Effector CD8-positive, alpha-beta T cell (primary cell): ENCODE measurements around the gene EDN1.
"Not testable (repeated sequence)": the region's sequence is repeated elsewhere in the genome, so short reads cannot be mapped to it uniquely, and the experiment has no call there.

ENCODE experiments used
- DNase-seq: peaks from one replicate; lab custom pipeline; 2025; lab: John Stamatoyannopoulos, UW

The EDN1 gene

DNA sequence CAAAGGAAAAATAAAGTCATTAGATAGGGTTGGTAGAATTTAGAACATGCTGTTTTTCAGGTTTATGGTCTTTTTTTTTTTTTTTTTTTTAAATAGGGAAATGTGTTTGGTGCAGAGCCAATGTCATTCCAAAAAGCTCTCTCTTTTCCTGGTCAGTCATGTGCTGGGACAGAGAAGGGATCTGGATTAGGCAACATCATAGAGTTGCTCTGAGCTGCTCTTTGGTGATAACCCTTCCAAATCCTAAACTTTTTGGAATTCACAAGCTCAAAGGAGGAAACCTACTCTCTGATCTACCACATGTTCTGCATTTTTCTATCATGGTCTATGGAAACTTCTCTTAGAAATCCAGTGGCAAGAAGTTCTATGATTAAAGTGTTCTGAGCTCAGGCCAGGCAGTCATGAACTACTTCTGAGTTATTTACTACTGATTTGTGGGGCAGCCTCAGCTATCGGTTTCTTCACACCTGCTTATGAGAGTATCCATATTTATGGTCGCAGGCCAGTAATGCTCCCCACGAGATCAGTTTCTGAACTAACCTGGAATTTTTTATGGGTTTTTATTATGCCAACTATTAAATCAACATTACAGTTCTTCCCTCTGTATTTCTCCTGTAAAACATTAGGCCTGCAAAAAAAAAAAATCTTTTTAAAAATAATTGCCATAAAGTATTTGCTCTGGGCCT lies 4.8 kb downstream of the EDN1 start:
- DNase-seq: no peak

DNA sequence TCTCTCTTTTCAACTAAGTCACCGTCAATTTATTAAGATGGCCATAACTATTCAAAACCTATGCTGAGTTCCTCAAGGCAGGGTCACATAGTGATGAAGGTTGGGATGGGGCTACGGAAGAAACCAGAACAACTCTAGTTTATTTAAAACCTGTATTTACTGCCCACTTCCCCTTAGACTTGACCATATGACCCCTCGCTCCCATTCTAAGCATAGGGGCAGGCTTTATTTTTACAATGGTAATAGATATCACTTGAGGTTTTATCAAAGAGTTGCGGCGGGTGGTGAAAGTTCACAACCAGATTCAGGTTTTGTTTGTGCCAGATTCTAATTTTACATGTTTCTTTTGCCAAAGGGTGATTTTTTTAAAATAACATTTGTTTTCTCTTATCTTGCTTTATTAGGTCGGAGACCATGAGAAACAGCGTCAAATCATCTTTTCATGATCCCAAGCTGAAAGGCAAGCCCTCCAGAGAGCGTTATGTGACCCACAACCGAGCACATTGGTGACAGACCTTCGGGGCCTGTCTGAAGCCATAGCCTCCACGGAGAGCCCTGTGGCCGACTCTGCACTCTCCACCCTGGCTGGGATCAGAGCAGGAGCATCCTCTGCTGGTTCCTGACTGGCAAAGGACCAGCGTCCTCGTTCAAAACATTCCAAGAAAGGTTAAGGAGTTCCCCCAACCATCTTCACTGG lies 5.5 kb downstream of the EDN1 start:
- DNase-seq: no peak

- DNase-seq: no peak
Measured at GRCh38 chr6:12296255-12296573, 6.1 kb downstream of the EDN1 start.

- no peak for DNase-seq
Measured at GRCh38 chr6:12296604-12297003, 6.4 kb downstream of the EDN1 start.

DNA sequence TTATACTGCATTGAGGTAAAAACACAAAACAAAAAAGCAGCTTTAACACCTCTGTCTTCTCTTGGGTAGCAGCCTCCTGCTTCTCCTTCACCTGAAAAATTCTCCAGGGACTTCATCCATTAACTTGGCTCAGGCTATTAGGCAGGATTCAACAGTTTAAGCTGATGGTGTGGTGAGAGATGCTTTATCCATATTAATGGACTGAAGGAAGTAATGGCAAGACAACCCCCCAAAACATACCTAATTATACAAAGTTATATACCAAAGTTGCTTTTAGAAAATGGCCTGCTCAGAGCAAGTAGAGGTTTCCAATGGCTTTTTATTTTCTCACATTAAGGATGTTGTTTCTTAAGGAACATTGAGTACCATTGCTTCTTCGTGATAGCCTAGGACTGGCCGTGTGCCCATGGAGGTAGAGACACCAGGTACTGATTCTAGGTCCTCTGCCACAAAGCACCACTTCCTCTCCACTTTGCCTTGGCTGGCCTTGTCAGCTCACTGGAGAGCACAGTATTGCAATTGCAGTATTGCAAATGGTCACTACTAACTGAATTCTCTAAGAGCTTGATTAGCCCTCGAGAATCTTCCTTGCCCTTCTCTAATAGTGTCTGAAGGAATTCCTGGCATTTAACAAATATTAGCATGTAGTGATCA lies 7.3 kb downstream of the EDN1 start:
- no peak for DNase-seq

DNA sequence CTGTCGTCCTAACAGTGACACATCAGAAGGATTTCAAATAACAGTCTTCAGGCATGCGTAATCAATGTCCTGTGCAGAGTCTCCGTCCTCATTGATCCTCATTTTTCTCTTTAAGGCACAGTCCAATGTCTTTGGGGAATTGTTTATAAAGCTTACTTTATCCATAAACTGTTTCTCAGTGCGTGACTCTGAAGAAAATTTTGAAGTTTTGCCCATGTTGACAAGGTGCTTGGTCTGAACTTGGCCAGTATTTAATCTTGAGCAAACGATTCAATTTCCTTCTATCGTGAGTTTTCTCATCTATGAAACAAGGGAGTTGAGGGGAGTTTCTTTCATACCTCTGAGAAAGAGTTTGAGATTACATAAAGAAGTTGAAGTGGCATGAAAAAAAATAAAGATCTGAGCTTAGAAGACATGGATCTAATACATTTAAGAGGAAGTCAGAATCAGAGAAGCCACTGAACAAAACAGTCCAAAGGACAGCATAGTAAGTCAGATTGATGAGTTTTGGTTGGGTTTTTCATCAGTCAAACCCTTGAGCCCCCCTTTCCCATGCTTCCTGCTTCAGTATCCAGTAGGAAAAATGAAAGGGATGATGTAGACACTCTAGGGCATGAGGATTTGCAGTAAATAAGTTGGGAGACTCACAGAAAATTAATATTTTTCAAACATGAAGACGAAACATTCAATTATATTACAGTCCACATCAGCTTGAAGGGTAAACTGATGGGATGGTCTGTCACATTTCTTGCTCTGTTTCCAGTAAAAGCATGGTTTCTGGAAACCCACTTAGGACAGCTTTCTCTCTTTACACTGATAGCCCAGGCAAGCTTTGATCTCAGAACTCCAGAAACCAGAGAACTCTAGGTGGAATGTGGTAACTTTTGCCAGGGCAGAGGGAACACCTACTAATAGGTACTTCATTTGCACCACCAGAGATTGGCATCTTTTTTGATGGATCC lies 8.1 kb downstream of the EDN1 start:
- DNase-seq: no peak

GRCh38 chr6:12298995-12299394 lies 8.8 kb downstream of the EDN1 start:
- no peak for DNase-seq

DNA sequence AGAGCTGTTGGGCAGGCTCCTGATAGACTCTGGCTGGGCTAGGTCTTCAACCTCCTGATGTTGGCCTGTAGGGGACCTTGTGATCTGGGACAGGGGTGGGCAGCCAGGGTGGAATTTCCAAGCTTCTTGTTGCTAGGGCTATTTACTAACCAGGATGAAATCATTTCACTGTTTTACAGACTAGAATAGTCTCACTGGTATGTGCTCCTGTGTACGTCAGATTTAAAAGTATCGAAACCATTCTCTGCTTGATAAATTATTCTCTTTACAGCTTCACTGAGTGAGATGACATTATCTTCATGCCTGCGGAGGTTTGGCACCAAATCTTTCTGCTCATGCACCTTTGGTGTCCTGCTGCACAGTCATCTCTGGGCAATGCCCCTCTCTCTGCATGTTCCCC lies 10.9 kb downstream of the EDN1 start:
- DNase-seq: no peak

- DNase-seq: no peak
Measured at GRCh38 chr6:12304487-12304886, 14.3 kb downstream of the EDN1 start.

DNA sequence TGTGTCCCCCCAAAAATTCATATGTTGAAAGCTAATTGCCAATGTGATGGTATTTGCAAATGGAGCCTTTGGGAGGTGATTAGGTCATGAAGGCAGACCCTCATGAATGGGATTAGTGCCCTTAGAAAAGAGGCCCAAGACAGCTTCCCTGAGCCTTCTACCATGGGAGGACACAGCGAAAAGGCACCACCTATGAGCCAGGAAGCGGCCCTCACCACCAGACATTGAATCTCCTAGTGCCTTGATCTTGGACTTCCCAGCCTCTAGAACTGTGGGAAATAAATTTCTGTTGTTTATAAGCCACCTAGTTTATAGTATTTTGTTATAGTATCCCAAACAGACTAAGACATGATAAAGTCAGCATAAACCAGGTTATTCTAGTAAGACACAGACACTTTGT lies 18.9 kb downstream of the EDN1 start:
- DNase-seq: no peak

GRCh38 chr6:12311106-12311505 lies 20.9 kb downstream of the EDN1 start:
- DNase-seq: no peak

DNA sequence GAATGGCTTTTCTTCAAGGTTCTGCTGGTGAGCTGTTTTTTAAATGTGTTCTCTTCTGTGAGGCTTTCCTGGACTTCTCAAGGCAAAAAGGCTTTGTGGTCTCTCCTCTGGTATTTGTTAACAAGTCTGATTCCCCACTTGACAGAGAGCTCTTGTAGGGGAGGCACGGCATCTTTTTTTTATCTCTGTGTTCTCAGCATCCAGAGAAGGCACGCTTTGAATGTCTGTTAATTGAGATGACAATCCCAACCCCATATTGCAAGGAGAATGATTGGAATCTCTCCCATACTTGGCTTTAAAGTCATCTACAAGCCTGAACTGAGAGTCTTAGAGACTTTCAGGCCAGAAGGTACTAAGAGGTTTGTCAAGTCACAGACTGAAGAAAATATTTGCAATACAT lies 22.6 kb downstream of the EDN1 start:
- DNase-seq: no peak

- DNase-seq: no peak
Measured at GRCh38 chr6:12313306-12313991, 23.3 kb downstream of the EDN1 start.

DNA sequence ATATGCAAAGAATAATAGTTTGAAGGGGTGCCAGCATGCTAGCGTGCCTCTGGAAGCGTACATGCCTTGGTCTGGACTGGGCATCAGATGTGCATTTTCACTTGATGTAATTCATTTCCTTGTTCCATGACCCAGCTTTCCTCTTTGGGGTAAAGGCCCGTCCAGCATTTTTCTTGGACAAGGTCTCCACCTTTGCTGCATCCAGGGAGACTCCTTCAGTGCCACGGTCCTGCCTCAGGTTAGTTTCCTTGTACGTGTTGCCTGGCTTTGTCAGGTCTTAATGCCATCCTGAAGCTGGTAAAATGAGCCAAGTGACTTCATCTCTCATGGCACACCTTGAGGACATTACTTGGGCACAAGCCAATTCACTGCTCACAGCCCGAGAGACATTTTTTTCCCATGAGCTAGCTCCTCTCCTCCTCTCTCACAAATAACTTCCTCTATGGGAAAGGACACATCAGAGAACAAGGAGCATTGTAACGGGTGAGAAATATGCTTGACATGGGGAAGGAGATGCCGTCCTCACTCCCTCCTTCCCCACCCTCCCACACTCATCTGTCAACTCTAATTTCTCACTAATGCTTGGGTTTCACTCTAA lies 23.9 kb downstream of the EDN1 start:
- no peak for DNase-seq

DNA sequence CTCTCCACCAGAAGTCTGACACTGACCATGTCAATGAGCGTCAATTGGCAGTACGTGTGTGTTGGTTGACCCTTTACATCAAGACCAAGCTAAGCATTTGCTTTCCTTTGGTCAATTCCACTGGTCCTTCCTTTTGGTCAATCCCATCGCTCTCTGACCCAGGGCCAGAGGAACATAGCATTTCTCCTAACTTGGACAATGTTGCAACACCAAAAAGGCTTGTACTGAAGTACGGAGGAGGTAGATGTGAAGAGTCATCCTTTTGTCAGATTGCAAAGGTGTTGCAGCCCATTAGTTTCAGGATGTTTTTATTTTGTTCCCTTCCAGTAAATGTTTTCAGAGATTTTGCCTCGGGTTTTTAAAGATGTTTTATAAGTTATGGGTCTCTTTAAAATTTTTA lies 24.6 kb downstream of the EDN1 start:
- DNase-seq: no peak

DNA sequence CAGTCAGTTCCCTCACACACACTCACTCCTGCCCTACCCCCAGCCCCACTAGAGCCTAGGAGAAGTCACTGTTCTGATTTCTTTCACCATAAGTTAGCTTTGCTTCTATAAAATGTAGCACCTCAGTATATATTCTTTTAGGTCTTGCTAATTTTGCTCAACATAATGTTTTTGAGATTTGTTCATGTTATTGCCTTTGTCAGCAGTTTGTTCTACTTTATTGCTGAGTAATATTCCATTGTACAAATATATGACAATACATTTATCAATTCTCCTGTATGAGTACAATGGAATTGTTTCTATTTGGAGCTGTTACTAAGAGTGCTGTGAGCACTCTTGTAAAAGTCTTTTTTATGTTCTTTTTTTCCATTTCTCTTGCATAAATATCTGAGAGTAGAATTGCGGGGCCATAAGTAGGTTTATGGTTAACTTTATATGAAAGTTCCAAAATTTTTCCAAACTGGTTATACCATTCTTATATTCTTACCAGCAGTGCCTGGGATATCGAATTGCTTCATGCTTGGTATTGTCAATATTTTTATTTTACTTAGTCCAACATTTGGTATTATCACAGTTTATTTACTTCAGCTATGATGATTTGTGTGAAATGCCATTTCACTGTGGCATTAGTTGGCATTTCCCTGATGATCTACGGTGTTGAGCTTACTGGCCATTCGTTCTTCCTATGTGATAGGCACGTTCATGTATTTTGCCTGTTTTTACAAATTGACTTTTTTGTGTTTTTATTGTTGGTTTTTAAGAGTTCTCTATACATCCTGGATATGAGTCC lies 25.3 kb downstream of the EDN1 start:
- DNase-seq: no peak

DNA sequence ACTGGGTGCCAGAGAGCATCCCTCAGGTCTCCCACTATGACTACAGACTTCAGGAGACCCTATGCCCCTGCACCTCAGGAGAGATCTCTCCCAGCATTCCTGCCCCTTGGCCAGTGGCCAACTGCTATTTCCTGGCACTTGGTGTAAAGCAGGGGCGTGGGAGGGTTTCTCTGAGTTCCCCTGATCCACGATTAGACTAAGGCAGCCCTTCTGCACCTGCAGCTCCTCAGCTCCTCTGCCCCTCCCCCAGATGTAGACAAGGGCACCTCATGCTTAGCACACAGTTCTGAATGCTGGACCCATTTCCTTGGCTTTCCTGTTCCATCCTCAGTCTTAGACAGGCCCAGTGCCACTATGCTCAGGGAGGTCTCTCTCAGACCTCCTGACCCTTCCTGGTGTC lies 28.6 kb downstream of the EDN1 start:
- no peak for DNase-seq

GRCh38 chr6:12320074-12320473 lies 29.9 kb downstream of the EDN1 start:
- DNase-seq: not testable (repeated sequence)

DNA sequence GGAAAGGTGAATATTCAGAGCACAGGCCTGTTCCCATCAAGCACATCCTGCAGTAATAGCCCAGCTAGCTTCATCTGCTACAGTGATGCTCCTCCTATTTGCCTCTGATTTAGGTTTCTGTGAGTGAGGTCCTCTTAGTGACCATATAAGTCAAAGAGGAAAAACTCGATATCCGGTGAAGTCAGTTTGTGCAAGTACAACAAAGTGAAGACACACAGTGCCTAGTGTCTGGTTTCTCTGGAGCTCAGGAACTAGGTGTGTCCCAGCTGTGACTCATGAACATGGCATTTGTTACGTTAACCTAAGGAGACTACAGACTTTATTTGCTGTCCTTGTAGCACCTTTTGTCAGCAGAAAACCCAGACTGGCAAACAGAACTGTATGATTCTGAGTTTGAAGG lies 33.9 kb downstream of the EDN1 start:
- DNase-seq: no peak

- DNase-seq: no peak
Measured at GRCh38 chr6:12324748-12325147, 34.6 kb downstream of the EDN1 start.

DNA sequence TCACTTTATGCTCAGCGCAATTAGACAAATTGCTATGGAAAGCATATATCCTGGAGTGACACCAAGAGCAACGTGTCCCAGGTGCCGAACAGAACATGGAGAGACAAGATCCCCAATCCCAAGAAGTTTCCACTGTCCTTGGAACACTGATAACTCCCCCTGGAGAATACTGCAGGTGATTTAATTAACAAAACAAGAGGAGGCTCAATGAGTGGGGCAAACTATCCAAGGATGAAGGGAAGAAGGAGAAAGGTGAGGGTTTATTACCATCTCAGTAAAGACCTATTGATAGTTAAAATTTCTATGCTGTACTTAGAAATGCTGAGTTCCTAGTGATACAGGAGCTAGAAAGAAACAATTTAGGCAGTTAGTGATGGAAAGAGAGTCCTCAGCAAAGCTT lies 35.7 kb downstream of the EDN1 start:
- no peak for DNase-seq
